OCI-LY1 (cell line): ENCODE data around the gene ITIH4.

Source experiments
- H2AFZ ChIP-seq: fragments of 200-600 bp; sonication (generic), shearing (Covaris generic); 2 replicates; pipeline ENCODE4 v1.6.0; 2014; ENCODE audit warnings: antibody characterized with exemption, mild to moderate bottlenecking, low read length
- H3F3A ChIP-seq: fragments of 200-600 bp; sonication (generic), shearing (Covaris generic); 2 replicates; pipeline ENCODE4 v1.6.0; 2014; ENCODE audit warnings: mild to moderate bottlenecking, antibody characterized with exemption, low read length, moderate library complexity; ENCODE audit not compliant: insufficient read depth
- H3K27ac ChIP-seq: fragments of 200-600 bp; sonication (generic); 2 replicates; pipeline ENCODE4 v1.5.1; 2014; ENCODE audit warnings: low read length, mixed run types, mild to moderate bottlenecking, low read depth; ENCODE audit not compliant: poor library complexity, severe bottlenecking
- H3K27me3 ChIP-seq: fragments of 200-600 bp; sonication (generic); 2 replicates; pipeline ENCODE4 v1.6.0; 2014; ENCODE audit warnings: antibody characterized with exemption, mild to moderate bottlenecking, low read length, moderate library complexity; ENCODE audit not compliant: insufficient read depth
- H3K36me3 ChIP-seq: fragments of 200-600 bp; sonication (generic); 2 replicates; pipeline ENCODE4 v1.6.1; 2014; ENCODE audit warnings: mild to moderate bottlenecking, antibody characterized with exemption, low read length, moderate library complexity, mixed read lengths; ENCODE audit not compliant: insufficient read depth
- H3K4me1 ChIP-seq: fragments of 200-600 bp; sonication (generic); 2 replicates; pipeline ENCODE4 v1.5.1; 2014; ENCODE audit warnings: mild to moderate bottlenecking, low read length, moderate library complexity; ENCODE audit not compliant: insufficient read depth, severe bottlenecking
- H3K4me2 ChIP-seq: fragments of 200-600 bp; sonication (generic), shearing (Covaris generic); 2 replicates; pipeline ENCODE4 v1.6.1; 2014; ENCODE audit warnings: low read length
- H3K4me3 ChIP-seq: fragments of 200-600 bp; sonication (generic); 2 replicates; pipeline ENCODE4 v1.5.1; 2014; ENCODE audit warnings: low read length, low read depth, mild to moderate bottlenecking, mixed read lengths; ENCODE audit not compliant: poor library complexity, severe bottlenecking
- H3K79me2 ChIP-seq: fragments of 200-600 bp; shearing (Covaris generic); 2 replicates; pipeline ENCODE4 v1.6.1; 2016; ENCODE audit warnings: mixed run types, low read length, mixed read lengths; ENCODE audit not compliant: insufficient read depth
- H3K9ac ChIP-seq: fragments of 200-600 bp; sonication (generic), shearing (Covaris generic); 2 replicates; pipeline ENCODE4 v1.6.1; 2014; ENCODE audit warnings: mild to moderate bottlenecking, low read length, mixed read lengths
- H3K9me2 ChIP-seq: fragments of 200-600 bp; sonication (generic), shearing (Covaris generic); 2 replicates; pipeline ENCODE4 v1.6.1; 2014; ENCODE audit warnings: low read depth, mild to moderate bottlenecking, low read length, mixed read lengths
- H3K9me3 ChIP-seq: fragments of 200-600 bp; shearing (Covaris generic); 2 replicates; pipeline ENCODE4 v1.6.1; 2014; ENCODE audit warnings: low read length, mixed read lengths
- H4K20me1 ChIP-seq: fragments of 200-600 bp; sonication (generic), shearing (Covaris generic); 2 replicates; pipeline ENCODE4 v1.6.0; 2016; ENCODE audit warnings: mild to moderate bottlenecking, low read length; ENCODE audit not compliant: insufficient read depth
- EZH2 ChIP-seq: fragments of 200-600 bp; sonication (generic), shearing (Covaris generic); IDR thresholded peaks from 2 replicates; pipeline ENCODE4 v1.8.0; 2017; ENCODE audit warnings: borderline replicate concordance, mixed run types, mild to moderate bottlenecking, antibody characterized with exemption, low read length, moderate library complexity, mixed read lengths
- TF ChIP-seq, protein P1 (sequence below): fragments of 200-600 bp; sonication (generic), shearing (Covaris generic); IDR thresholded peaks from 2 replicates; pipeline ENCODE4 v1.5.1; 2017; ENCODE audit warnings: mild to moderate bottlenecking, antibody characterized with exemption, low read length, moderate library complexity, mixed read lengths

Gene ITIH4

DNA sequence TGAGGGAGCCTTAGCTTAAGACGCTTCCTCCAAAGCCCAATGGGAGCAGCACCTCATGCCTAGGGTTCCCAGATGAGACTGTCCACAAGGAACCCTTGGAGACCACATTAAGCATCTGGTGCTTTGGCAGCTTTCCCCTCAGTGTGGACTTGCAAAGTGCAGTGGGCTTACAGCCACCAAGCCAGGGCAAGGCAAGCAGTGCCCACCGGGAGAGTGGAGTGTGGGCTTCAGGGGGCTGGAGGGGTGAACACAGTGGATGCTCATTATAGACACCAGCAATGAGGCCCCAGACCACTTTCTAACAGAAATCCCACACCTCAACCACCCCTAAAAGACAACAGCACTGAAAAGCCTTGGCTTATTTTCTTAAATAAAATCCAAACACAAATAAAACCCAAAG is 13.4 kb upstream of the ITIH4 start:
- Histone ChIP-seq H3K9ac (no peak overlapping the region), H4K20me1 (no peaks in the 10 kb centered on the region), H3K4me1 (no peaks in the 10 kb centered on the region), H3K9me3 (no peaks in the 10 kb centered on the region), H3K4me3 (no peak overlapping the region), H3K27me3 (no peaks in the 10 kb centered on the region), H3K27ac (no peak overlapping the region), H3F3A (no peaks in the 10 kb centered on the region), H3K79me2 (no peaks in the 10 kb centered on the region), H3K9me2 (no peaks in the 10 kb centered on the region), H2AFZ (no peak overlapping the region), H3K36me3 (peaks cover 24% of the 10 kb centered on the region; the same call in 1 of the 2 replicates), H3K4me2 (no peak overlapping the region)
- no peak for TF ChIP-seq EZH2
- TF ChIP-seq, protein P1, sequence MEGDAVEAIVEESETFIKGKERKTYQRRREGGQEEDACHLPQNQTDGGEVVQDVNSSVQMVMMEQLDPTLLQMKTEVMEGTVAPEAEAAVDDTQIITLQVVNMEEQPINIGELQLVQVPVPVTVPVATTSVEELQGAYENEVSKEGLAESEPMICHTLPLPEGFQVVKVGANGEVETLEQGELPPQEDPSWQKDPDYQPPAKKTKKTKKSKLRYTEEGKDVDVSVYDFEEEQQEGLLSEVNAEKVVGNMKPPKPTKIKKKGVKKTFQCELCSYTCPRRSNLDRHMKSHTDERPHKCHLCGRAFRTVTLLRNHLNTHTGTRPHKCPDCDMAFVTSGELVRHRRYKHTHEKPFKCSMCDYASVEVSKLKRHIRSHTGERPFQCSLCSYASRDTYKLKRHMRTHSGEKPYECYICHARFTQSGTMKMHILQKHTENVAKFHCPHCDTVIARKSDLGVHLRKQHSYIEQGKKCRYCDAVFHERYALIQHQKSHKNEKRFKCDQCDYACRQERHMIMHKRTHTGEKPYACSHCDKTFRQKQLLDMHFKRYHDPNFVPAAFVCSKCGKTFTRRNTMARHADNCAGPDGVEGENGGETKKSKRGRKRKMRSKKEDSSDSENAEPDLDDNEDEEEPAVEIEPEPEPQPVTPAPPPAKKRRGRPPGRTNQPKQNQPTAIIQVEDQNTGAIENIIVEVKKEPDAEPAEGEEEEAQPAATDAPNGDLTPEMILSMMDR, result no peak

DNA sequence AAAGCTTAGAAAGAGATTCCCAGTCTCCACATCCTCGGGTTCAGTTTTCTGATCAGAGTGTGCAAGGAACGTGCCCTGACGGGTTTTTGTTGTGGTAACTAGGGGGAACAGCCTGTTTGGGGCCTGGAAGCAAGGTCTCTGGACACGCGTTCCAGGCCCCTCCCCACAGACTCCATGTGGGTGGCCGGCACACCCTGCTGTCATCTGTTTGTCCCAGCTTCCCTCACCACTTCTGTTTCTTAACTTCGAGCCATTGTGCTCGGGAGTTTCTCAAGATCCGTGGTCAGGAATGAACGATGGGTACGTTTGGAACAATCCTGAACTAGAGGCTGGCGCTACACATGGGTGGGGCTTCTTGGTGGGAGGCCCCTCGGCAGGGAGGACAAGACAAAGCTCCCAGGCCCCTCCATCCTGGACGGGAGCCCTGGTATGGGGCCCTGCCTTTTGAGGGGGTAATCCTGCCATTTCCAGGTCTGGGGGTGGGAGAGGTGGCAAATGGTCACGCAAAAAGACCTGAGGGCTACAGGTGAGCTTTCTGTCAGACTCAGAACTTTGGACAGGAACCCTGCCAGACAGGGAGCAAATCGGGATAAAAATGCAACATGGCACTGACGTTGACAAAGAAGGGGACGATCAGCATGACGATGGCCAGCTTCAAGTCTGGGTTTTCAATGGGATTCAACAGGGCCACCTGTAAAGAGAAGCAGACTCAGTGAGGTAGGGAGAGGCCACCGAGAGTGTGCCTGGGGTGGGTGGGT is 12.8 kb upstream of the ITIH4 start:
- H3K9me3 ChIP-seq, result no peaks in the 10 kb centered on the region
- TF ChIP-seq, protein P1, result no peak
- no peak for TF ChIP-seq EZH2

DNA sequence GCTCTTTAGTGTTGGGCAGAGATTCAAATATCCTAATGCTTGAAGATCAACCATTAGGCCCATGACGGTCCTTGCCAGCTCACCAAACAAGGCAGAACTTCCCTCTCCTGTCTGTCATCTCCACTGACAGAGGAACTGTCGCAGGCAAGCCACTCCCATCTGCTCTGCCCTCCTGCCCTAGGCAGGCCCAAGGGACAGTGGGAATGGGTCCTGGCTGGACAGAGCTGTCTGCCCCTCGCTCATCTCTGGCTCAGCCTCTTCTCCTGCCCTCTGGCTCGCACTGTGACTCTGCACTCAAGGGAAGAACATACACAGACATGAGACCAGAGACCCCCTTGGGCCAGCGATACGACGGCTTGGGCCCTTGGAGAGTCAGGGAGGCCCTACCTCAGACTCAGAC is 12.0 kb upstream of the ITIH4 start:
- no peak overlapping the region for H3K4me2 ChIP-seq
- TF ChIP-seq, protein P1, result no peak
- no peak for TF ChIP-seq EZH2

More for the DNA sequence above, 12.8 kb upstream of the ITIH4 start:
- Histone ChIP-seq H3K27ac (no peak overlapping the region), H3F3A (no peaks in the 10 kb centered on the region), H4K20me1 (no peaks in the 10 kb centered on the region), H3K9ac (no peak overlapping the region), H3K36me3 (peaks cover 18% of the 10 kb centered on the region; the same call in 1 of the 2 replicates), H3K4me3 (no peak overlapping the region), H3K9me2 (no peaks in the 10 kb centered on the region), H3K4me1 (no peaks in the 10 kb centered on the region), H3K79me2 (no peaks in the 10 kb centered on the region), H2AFZ (no peak overlapping the region), H3K27me3 (no peaks in the 10 kb centered on the region), H3K4me2 (no peak overlapping the region)

More for the DNA sequence above, 12.0 kb upstream of the ITIH4 start:
- Histone ChIP-seq H3K79me2 (no peaks in the 10 kb centered on the region), H3K9ac (no peak overlapping the region), H2AFZ (no peak overlapping the region), H3K9me2 (no peaks in the 10 kb centered on the region), H3K4me1 (no peaks in the 10 kb centered on the region), H3K27ac (no peak overlapping the region), H4K20me1 (no peaks in the 10 kb centered on the region), H3K9me3 (no peaks in the 10 kb centered on the region), H3K4me3 (no peak overlapping the region), H3K27me3 (no peaks in the 10 kb centered on the region), H3F3A (no peaks in the 10 kb centered on the region), H3K36me3 (peaks cover 13% of the 10 kb centered on the region; the same call in 1 of the 2 replicates)
